Measurements from ENCODE around the gene LAMC2. TPM values are rescaled to one million over a fixed set of nuclear protein-coding genes. Genes with fewer than 3 reads are reported as not detected.

The LAMC2 gene
- total and polyA plus RNA-seq, 7 donors, result 0.25 to 1.3 (median 0.99) TPM

- no peak for TF ChIP-seq CTCF (IDR thresholded peaks at IDR 0.05)
- intact Hi-C loops (cut with DNase I), result no loop called here
These were observed 47.0 kb downstream of the LAMC2 start for GRCh38 chr1:183233113-183233512.

GRCh38 chr1:183234660-183235476 lies 48.8 kb downstream of the LAMC2 start:
- H3K4me3 ChIP-seq, result peak overlapping the region; percentile 57
- H3K27me3 ChIP-seq (ENCODE audit: insufficient read depth in 3 of 3, low read length in 2 of 3), result peaks cover 0 to 3% (median 0%) of the 10 kb centered on the region in 3 donors
- WGBS, 3 donors, result 16 to 30% (median 22%) methylated on average over 15 of the region's 15 CpGs
- H3K9me3 ChIP-seq, result no peaks in the 10 kb centered on the region
- TF ChIP-seq CTCF (IDR thresholded peaks at IDR 0.05), result peak; percentile 65
- DNase-seq (peak; percentile 62 to 79), ATAC-seq (peak; percentile 94 to 97 (median 94))
- intact Hi-C loops (cut with DNase I), result loop anchor here in 1 of 2 donors (5.0 kb wide), 1 partner anchor 273 kb away; no protein-coding TSS in a partner anchor
- peak overlapping the region; percentile 76 for H3K27ac ChIP-seq
- no peaks in the 10 kb centered on the region for H3K36me3 ChIP-seq (ENCODE audit: insufficient read depth in 1 of 2, low read depth in 1 of 2)
- peaks cover 6% of the 10 kb centered on the region for H3K4me1 ChIP-seq

More at GRCh38 chr1:183233113-183233512, 47.0 kb downstream of the LAMC2 start:
- Histone ChIP-seq H3K27me3 (ENCODE audit: insufficient read depth in 3 of 3, low read length in 2 of 3) (no peaks in the 10 kb centered on the region), H3K27ac (no peak overlapping the region), H3K36me3 (ENCODE audit: insufficient read depth in 1 of 2, low read depth in 1 of 2) (no peaks in the 10 kb centered on the region), H3K4me1 (peaks cover 6% of the 10 kb centered on the region), H3K4me3 (no peak overlapping the region), H3K9me3 (no peaks in the 10 kb centered on the region)
- DNase-seq (no peak), ATAC-seq (no peak)

- ATAC-seq (no peak), DNase-seq (no peak)
- Histone ChIP-seq H3K36me3 (ENCODE audit: insufficient read depth in 1 of 2, low read depth in 1 of 2) (no peaks in the 10 kb centered on the region), H3K9me3 (no peaks in the 10 kb centered on the region), H3K27ac (no peak overlapping the region), H3K4me3 (peak overlapping the region; percentile 57), H3K4me1 (peaks cover 6% of the 10 kb centered on the region), H3K27me3 (ENCODE audit: insufficient read depth in 3 of 3, low read length in 2 of 3) (peaks cover 0 to 3% (median 0%) of the 10 kb centered on the region in 3 donors)
- 86 to 87% (median 87%) methylated on average over 14 of the region's 14 CpGs for WGBS, 3 donors
- intact Hi-C loops (cut with DNase I), result loop anchor here in 1 of 2 donors (5.0 kb wide), 1 partner anchor 273 kb away; no protein-coding TSS in a partner anchor
- TF ChIP-seq CTCF (IDR thresholded peaks at IDR 0.05), result no peak
These were observed 49.4 kb downstream of the LAMC2 start for GRCh38 chr1:183235503-183235902.

- Histone ChIP-seq H3K9me3 (no peaks in the 10 kb centered on the region), H3K27me3 (ENCODE audit: insufficient read depth in 3 of 3, low read length in 2 of 3) (peaks cover 0 to 3% (median 0%) of the 10 kb centered on the region in 3 donors), H3K4me3 (no peak overlapping the region), H3K4me1 (peaks cover 6% of the 10 kb centered on the region), H3K27ac (no peak overlapping the region), H3K36me3 (ENCODE audit: insufficient read depth in 1 of 2, low read depth in 1 of 2) (no peaks in the 10 kb centered on the region)
- ATAC-seq (no peak), DNase-seq (no peak)
- 88 to 97% (median 94%) methylated on average over 6 of the region's 6 CpGs for WGBS, 3 donors
- TF ChIP-seq CTCF (IDR thresholded peaks at IDR 0.05), result no peak
- intact Hi-C loops (cut with DNase I), result loop anchor here in 1 of 2 donors (5.0 kb wide), 1 partner anchor 274 kb away; no protein-coding TSS in a partner anchor
These were observed 50.2 kb downstream of the LAMC2 start for GRCh38 chr1:183236158-183236725.

Data from psoas muscle (tissue), 8 donors.